Chondrocyte (in vitro differentiated cells): ENCODE measurements around the gene CDK14. TPM values are rescaled to one million over a fixed set of nuclear protein-coding genes. Genes with fewer than 3 reads are reported as not detected.
A peak's percentile ranks its signal among the peaks of the same experiment; 100 is the strongest.
"Not testable (repeated sequence)": the region's sequence is repeated elsewhere in the genome, so short reads cannot be mapped to it uniquely, and the experiment has no call there.

Experiments used
- DNase-seq: peaks from one replicate; pipeline ENCODE4 v3.0.0; 2021; ENCODE audit warnings: mixed read lengths, low spot score
- H3K27ac Mint-ChIP-seq: one replicate; pipeline ENCODE4 v1.8.0; 2021; ENCODE audit warnings: mild to moderate bottlenecking, moderate library complexity, mixed read lengths; ENCODE audit not compliant: unreplicated experiment
- H3K27me3 Mint-ChIP-seq: 2 replicates; pipeline ENCODE4 v1.8.0; 2021; ENCODE audit warnings: low read depth, mixed read lengths
- H3K36me3 Mint-ChIP-seq: 2 replicates; pipeline ENCODE4 v1.8.0; 2021; ENCODE audit warnings: low read depth, mixed read lengths
- H3K4me1 Mint-ChIP-seq: 2 replicates; pipeline ENCODE4 v1.8.0; 2021; ENCODE audit warnings: low read depth, mild to moderate bottlenecking, mixed read lengths
- H3K4me3 Mint-ChIP-seq: one replicate; pipeline ENCODE4 v1.8.0; 2021; ENCODE audit warnings: mild to moderate bottlenecking, moderate library complexity, mixed read lengths; ENCODE audit not compliant: unreplicated experiment
- H3K9me3 Mint-ChIP-seq: 2 replicates; pipeline ENCODE4 v1.8.0; 2021; ENCODE audit warnings: low read depth, mixed read lengths
- CTCF ChIP-seq: fragments of 200-600 bp; sonication (generic); IDR thresholded peaks from 2 replicates; pipeline ENCODE4 v1.5.0; 2021; ENCODE audit warnings: antibody characterized with exemption, mild to moderate bottlenecking, moderate library complexity
- total RNA-seq: library from RNA; stranded (reverse); gene quantifications from 3 replicates; pipeline ENCODE4 v1.2.1, GENCODE V29; 2021

Gene CDK14
- total RNA-seq, 1 donor from 2014 or later: 61.4 TPM

- Mint-ChIP-seq H3K27me3 (no peaks in the 10 kb centered on the region), H3K4me3 (no peak overlapping the region), H3K27ac (peak overlapping the region; percentile 91), H3K36me3 (no peaks in the 10 kb centered on the region), H3K4me1 (peaks cover 53% of the 10 kb centered on the region), H3K9me3 (no peaks in the 10 kb centered on the region)
- TF ChIP-seq CTCF: no peak
- no peak for DNase-seq
These were observed 569.1 kb downstream of the CDK14 start for GRCh38 chr7:91165006-91165845.

- no peak for DNase-seq
- H3K4me3 Mint-ChIP-seq: no peak overlapping the region
- no peak for TF ChIP-seq CTCF
- H3K36me3 Mint-ChIP-seq: no peaks in the 10 kb centered on the region
- peaks cover 53% of the 10 kb centered on the region for H3K4me1 Mint-ChIP-seq
- H3K27ac Mint-ChIP-seq: peak overlapping the region; percentile 91
- no peaks in the 10 kb centered on the region for H3K27me3 Mint-ChIP-seq
- H3K9me3 Mint-ChIP-seq: no peaks in the 10 kb centered on the region
These were observed 569.7 kb downstream of the CDK14 start for GRCh38 chr7:91165846-91166230.

GRCh38 chr7:91168871-91169829, 573.0 kb downstream of the CDK14 start:
- DNase-seq: no peak
- Mint-ChIP-seq H3K27ac (peak overlapping the region; percentile 68), H3K27me3 (no peaks in the 10 kb centered on the region), H3K9me3 (no peaks in the 10 kb centered on the region), H3K4me3 (peak overlapping the region; percentile 31), H3K4me1 (peaks cover 40% of the 10 kb centered on the region), H3K36me3 (no peaks in the 10 kb centered on the region)
- no peak for TF ChIP-seq CTCF

- Mint-ChIP-seq H3K27me3 (no peaks in the 10 kb centered on the region), H3K36me3 (no peaks in the 10 kb centered on the region), H3K27ac (peak overlapping the region; percentile 68), H3K4me3 (no peak overlapping the region), H3K9me3 (no peaks in the 10 kb centered on the region), H3K4me1 (peaks cover 33% of the 10 kb centered on the region)
- TF ChIP-seq CTCF: no peak
- DNase-seq: no peak
These were observed 573.7 kb downstream of the CDK14 start for GRCh38 chr7:91169830-91170191.

- H3K4me3 Mint-ChIP-seq, H3K36me3 Mint-ChIP-seq, H3K9me3 Mint-ChIP-seq, DNase-seq, H3K27me3 Mint-ChIP-seq, H3K27ac Mint-ChIP-seq: not testable (repeated sequence)
- peaks cover 20% of the 10 kb centered on the region for H3K4me1 Mint-ChIP-seq
These were observed 577.1 kb downstream of the CDK14 start for GRCh38 chr7:91173265-91173664.
